Head of caudate nucleus (tissue), 42 donors: Measurements from ENCODE around the gene OR4N5.
"Not testable (repeated sequence)": the region's sequence is repeated elsewhere in the genome, so short reads cannot be mapped to it uniquely, and the experiment has no call there.

Experiments used
- DNase-seq, 42 donors: peaks; one replicate each; pipeline versions ENCODE4 v3.0.0 to v3.0.0-alpha.2; 2020 to 2021; ENCODE audit warnings: mixed read lengths in 7 of 42
- intact Hi-C: fragments of 100-400 bp; cut with DNase I; formaldehyde crosslinking; loops from one replicate; pipeline ENCODE4 v1.15.0; 2022

Gene OR4N5

GRCh38 chr14:20138520-20138919 is at the start of gene OR4N5:
TSS of gene OR4N5 (plus strand) at chr14:20138820. CDS start at chr14:20143736, 4,916 bp downstream.
- intact Hi-C loops, result no loop called here
- DNase-seq, result no peak

- no peak for DNase-seq
- intact Hi-C loops, result no loop called here
These were observed 46.6 kb upstream of the OR4N5 start for GRCh38 chr14:20092050-20092449.

- intact Hi-C loops, result no loop called here
- no peak for DNase-seq
These were observed 45.2 kb upstream of the OR4N5 start for GRCh38 chr14:20093442-20093841.

GRCh38 chr14:20098926-20099770 is 39.5 kb upstream of the OR4N5 start:
- intact Hi-C loops, DNase-seq: not testable (repeated sequence)

GRCh38 chr14:20110438-20110837 is 28.2 kb upstream of the OR4N5 start, which contains the start of gene OR4K17:
TSS of gene OR4K17 (plus strand) at chr14:20110739. CDS start at chr14:20117500, 6,761 bp downstream.
- intact Hi-C loops, result no loop called here
- no peak for DNase-seq

GRCh38 chr14:20112321-20112720 is 26.3 kb upstream of the OR4N5 start:
- DNase-seq, result no peak
- intact Hi-C loops, result no loop called here

- no peak for DNase-seq
- intact Hi-C loops, result no loop called here
These were observed 21.9 kb upstream of the OR4N5 start for GRCh38 chr14:20116748-20117147.

GRCh38 chr14:20118795-20119194 is 19.8 kb upstream of the OR4N5 start:
- intact Hi-C loops, result no loop called here
- DNase-seq, result no peak

- intact Hi-C loops, result no loop called here
- DNase-seq, result no peak
These were observed 5.3 kb downstream of the OR4N5 start for GRCh38 chr14:20143911-20144310.

- intact Hi-C loops, result no loop called here
These were observed 6.2 kb downstream of the OR4N5 start for GRCh38 chr14:20144820-20145219.

GRCh38 chr14:20164462-20164861 is 25.8 kb downstream of the OR4N5 start:
- intact Hi-C loops, result no loop called here
- no peak for DNase-seq

More at GRCh38 chr14:20144820-20145219, 6.2 kb downstream of the OR4N5 start:
- no peak for DNase-seq

- intact Hi-C loops, result no loop called here
- no peak for DNase-seq
These were observed 28.5 kb downstream of the OR4N5 start for GRCh38 chr14:20167091-20167490.

- DNase-seq, intact Hi-C loops: not testable (repeated sequence)
These were observed 31.2 kb downstream of the OR4N5 start for GRCh38 chr14:20169852-20170251.

- DNase-seq, intact Hi-C loops: not testable (repeated sequence)
These were observed 35.6 kb downstream of the OR4N5 start for GRCh38 chr14:20174205-20174604.

GRCh38 chr14:20176330-20176729 is 37.7 kb downstream of the OR4N5 start:
- intact Hi-C loops, result no loop called here

GRCh38 chr14:20177433-20177974 is 38.9 kb downstream of the OR4N5 start:
- no peak for DNase-seq
- intact Hi-C loops, result no loop called here

More at GRCh38 chr14:20176330-20176729, 37.7 kb downstream of the OR4N5 start:
- no peak for DNase-seq

- peak in 13 of 42 donors; percentile 2 to 38 (median 10) for DNase-seq
- intact Hi-C loops, result no loop called here
These were observed 40.6 kb downstream of the OR4N5 start for GRCh38 chr14:20179218-20179617.

- intact Hi-C loops, result no loop called here
- no peak for DNase-seq
These were observed 41.3 kb downstream of the OR4N5 start for GRCh38 chr14:20179880-20180279.

GRCh38 chr14:20180486-20180885 is 41.9 kb downstream of the OR4N5 start:
- no peak for DNase-seq
- intact Hi-C loops, result no loop called here

GRCh38 chr14:20184181-20184580 is 45.6 kb downstream of the OR4N5 start:
- intact Hi-C loops, result no loop called here
- DNase-seq, result no peak

- intact Hi-C loops, result no loop called here
- no peak for DNase-seq
These were observed 52.0 kb downstream of the OR4N5 start, which contains the start of gene OR11G2 for GRCh38 chr14:20190596-20190995. TSS of gene OR11G2 (plus strand) at chr14:20190896. CDS start at chr14:20197438, 6,542 bp downstream.
